ENCODE data around the gene AHSA1. TPM values are rescaled to one million over a fixed set of nuclear protein-coding genes. Genes with fewer than 3 reads are reported as not detected.
A peak's percentile ranks its signal among the peaks of the same experiment; 100 is the strongest.

AHSA1 gene
- total RNA-seq, 1 experiment from 2014 or later: 674 TPM

DNA sequence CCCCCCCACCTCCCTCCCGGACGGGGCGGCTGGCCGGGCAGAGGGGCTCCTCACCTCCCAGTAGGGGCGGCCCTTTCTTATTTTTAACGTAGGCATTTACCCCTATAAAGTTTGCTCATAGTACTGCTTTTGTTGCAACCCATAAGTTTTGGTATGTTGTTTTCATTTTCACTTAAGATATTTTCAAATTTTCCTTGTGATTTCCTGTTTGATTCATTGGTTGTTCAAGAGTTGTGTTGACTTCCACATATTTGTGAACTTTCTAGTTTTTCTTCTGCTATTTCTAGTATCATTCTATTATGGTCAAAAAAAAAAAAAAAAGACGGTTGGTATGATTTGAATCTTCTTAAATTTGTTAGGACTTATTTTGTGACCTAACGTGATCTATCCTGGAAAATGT lies 41.1 kb upstream of the AHSA1 start:
- no peak for TF ChIP-seq EZH2 (IDR thresholded peaks at IDR 0.05; ENCODE audit: low read depth)
- TF ChIP-seq, protein P1, sequence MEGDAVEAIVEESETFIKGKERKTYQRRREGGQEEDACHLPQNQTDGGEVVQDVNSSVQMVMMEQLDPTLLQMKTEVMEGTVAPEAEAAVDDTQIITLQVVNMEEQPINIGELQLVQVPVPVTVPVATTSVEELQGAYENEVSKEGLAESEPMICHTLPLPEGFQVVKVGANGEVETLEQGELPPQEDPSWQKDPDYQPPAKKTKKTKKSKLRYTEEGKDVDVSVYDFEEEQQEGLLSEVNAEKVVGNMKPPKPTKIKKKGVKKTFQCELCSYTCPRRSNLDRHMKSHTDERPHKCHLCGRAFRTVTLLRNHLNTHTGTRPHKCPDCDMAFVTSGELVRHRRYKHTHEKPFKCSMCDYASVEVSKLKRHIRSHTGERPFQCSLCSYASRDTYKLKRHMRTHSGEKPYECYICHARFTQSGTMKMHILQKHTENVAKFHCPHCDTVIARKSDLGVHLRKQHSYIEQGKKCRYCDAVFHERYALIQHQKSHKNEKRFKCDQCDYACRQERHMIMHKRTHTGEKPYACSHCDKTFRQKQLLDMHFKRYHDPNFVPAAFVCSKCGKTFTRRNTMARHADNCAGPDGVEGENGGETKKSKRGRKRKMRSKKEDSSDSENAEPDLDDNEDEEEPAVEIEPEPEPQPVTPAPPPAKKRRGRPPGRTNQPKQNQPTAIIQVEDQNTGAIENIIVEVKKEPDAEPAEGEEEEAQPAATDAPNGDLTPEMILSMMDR (conservative IDR thresholded peaks at IDR 0.05): no peak
- ChIA-PET POLR2A (ENCODE audit: unreplicated experiment) (no interaction called here), CTCF (no interaction called here)
- no peak for DNase-seq
- H3F3A ChIP-seq (ENCODE audit: insufficient read depth, low read depth): 0 out of 2 replicates have a peak, but pooled peaks cover 5% of the 10 kb centered on the region
- no peaks in the 10 kb centered on the region for H3K4me1 ChIP-seq (replicated peaks; ENCODE audit: insufficient read depth)
- no peaks in the 10 kb centered on the region for H3K79me2 ChIP-seq (ENCODE audit: low read depth)
- no TSS peak for BruUV-seq (replicated peaks)
- H3K9me2 ChIP-seq (ENCODE audit: insufficient read depth): no peaks in the 10 kb centered on the region
- H3K27me3 ChIP-seq (ENCODE audit: insufficient read depth, low read depth): no peaks in the 10 kb centered on the region
- no peak overlapping the region for H3K4me2 ChIP-seq
- no peak overlapping the region for H3K27ac ChIP-seq
- no peaks in the 10 kb centered on the region for H3K36me3 ChIP-seq (ENCODE audit: low read depth)
- H2AFZ ChIP-seq: no peak overlapping the region
- intact Hi-C loops (cut with micrococcal nuclease; ENCODE audit: unreplicated experiment): no loop called here
- H4K20me1 ChIP-seq (ENCODE audit: insufficient read depth): no peaks in the 10 kb centered on the region
- H3K4me3 ChIP-seq: no peak overlapping the region
- H3K9me3 ChIP-seq (ENCODE audit: insufficient read depth, low read depth): peaks cover 5% of the 10 kb centered on the region; the same call in 1 of the 2 replicates

DNA sequence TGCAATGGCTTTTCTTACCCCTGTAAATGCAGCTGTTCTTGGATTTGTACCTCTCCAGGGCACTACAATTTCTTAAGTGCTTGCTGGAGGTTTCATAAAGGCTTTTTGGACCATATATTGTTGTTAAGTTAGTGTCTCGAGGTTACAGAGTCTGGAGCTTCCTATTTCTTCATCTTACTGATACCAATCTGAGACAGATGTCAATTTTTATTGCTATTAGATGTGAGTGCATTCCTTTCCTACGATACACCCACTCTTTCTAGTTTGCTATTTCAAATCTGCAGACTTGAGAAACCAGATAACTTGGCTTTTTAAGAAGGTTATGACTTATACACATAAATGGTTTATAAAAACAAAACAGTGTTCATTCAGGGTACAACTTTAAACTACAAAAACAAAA lies 36.7 kb upstream of the AHSA1 start:
- POLR2A ChIA-PET (ENCODE audit: unreplicated experiment): interaction anchor here (0.6 kb wide), 1 partner anchor 50 kb away, joined by 5 read pairs; no protein-coding TSS in a partner anchor
- intact Hi-C loops (cut with micrococcal nuclease; ENCODE audit: unreplicated experiment): no loop called here
- Histone ChIP-seq H3K79me2 (ENCODE audit: low read depth) (no peaks in the 10 kb centered on the region), H3K9me2 (ENCODE audit: insufficient read depth) (no peaks in the 10 kb centered on the region), H3F3A (ENCODE audit: insufficient read depth, low read depth) (0 out of 2 replicates have a peak, but pooled peaks cover 8% of the 10 kb centered on the region), H3K4me2 (no peak overlapping the region), H3K27ac (no peak overlapping the region), H2AFZ (no peak overlapping the region), H3K36me3 (ENCODE audit: low read depth) (0 out of 2 replicates have a peak, but pooled peaks cover 6% of the 10 kb centered on the region), H3K9me3 (ENCODE audit: insufficient read depth, low read depth) (peaks cover 5% of the 10 kb centered on the region; the same call in 1 of the 2 replicates), H3K4me3 (no peak overlapping the region), H3K27me3 (ENCODE audit: insufficient read depth, low read depth) (no peaks in the 10 kb centered on the region), H4K20me1 (ENCODE audit: insufficient read depth) (no peaks in the 10 kb centered on the region), H3K4me1 (replicated peaks; ENCODE audit: insufficient read depth) (no peaks in the 10 kb centered on the region)
- peak in 1 of 2 experiments; percentile 45 for DNase-seq
- BruUV-seq (replicated peaks): no TSS peak
- CTCF ChIA-PET: no interaction called here
- no peak for TF ChIP-seq EZH2 (IDR thresholded peaks at IDR 0.05; ENCODE audit: low read depth)
- TF ChIP-seq, protein P1 (conservative IDR thresholded peaks at IDR 0.05): no peak

DNA sequence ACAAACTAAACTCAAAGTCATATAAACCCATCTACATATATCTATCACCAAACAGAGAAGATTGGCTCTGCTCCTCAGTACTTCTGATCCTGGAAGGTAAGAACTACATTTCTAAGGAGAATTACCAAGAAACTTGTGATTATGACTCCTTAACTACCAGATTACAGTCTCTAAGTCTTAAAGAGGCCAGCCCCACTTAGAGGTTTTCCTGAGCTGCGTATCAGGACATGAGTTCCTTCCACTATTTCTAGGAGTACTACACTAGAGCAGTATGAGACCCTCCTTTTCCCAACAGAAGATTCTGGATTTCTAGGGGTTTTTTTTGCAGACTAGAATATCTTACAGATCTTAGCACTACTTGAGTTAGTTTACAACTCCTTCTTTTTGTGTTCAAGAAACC lies 34.5 kb upstream of the AHSA1 start, which contains the start of gene NOXRED1:
Gene NOXRED1 (minus strand): TSS at position 101 of the 400 bp plus-strand sequence. CDS start 634 bp downstream, outside the sequence.
- Histone ChIP-seq H3K79me2 (ENCODE audit: low read depth) (no peaks in the 10 kb centered on the region), H3K27ac (no peak within 1 kb of the TSS), H3K9me2 (ENCODE audit: insufficient read depth) (no peaks in the 10 kb centered on the region), H3K9me3 (ENCODE audit: insufficient read depth, low read depth) (peaks cover 5% of the 10 kb centered on the region; the same call in 1 of the 2 replicates), H4K20me1 (ENCODE audit: insufficient read depth) (no peaks in the 10 kb centered on the region), H3K36me3 (ENCODE audit: low read depth) (peaks cover 21% of the 10 kb centered on the region; the same call in 1 of the 2 replicates), H3F3A (ENCODE audit: insufficient read depth, low read depth) (0 out of 2 replicates have a peak, but pooled peaks cover 8% of the 10 kb centered on the region), H3K4me3 (no peak within 1 kb of the TSS), H3K27me3 (ENCODE audit: insufficient read depth, low read depth) (no peaks in the 10 kb centered on the region), H2AFZ (no peak within 1 kb of the TSS), H3K4me1 (replicated peaks; ENCODE audit: insufficient read depth) (no peaks in the 10 kb centered on the region), H3K4me2 (no peak within 1 kb of the TSS)
- no peak for DNase-seq
- BruUV-seq (replicated peaks): no TSS peak
- TF ChIP-seq, protein P1 (conservative IDR thresholded peaks at IDR 0.05): no peak
- TF ChIP-seq EZH2 (IDR thresholded peaks at IDR 0.05; ENCODE audit: low read depth): no peak
- ChIA-PET POLR2A (ENCODE audit: unreplicated experiment) (no interaction called here), CTCF (no interaction called here)
- intact Hi-C loops (cut with micrococcal nuclease; ENCODE audit: unreplicated experiment): no loop called here
